CD4-positive, alpha-beta T cell (primary cell): Measurements from ENCODE around the gene BAX. TPM values are rescaled to one million over a fixed set of nuclear protein-coding genes. Genes with fewer than 3 reads are reported as not detected.

Experiments
- ATAC-seq: fragments of 200-7000 bp; cut with Tn5 transposase; one replicate; pipeline ENCODE4 v1.10.0; 2022; ENCODE audit warnings: mild to moderate bottlenecking; ENCODE audit not compliant: poor library complexity
- CTCF ChIA-PET: fragments of 350-600 bp; sonication (Branson Sonifier 250); formaldehyde crosslinking; loops from one replicate; lab custom pipeline; 2021; ENCODE audit warnings: antibody characterized with exemption, inconsistent platforms; lab: Charles Lee
- POLR2A ChIA-PET: fragments of 350-600 bp; sonication (Branson Sonifier 250); formaldehyde crosslinking; loops from one replicate; lab custom pipeline; 2021; ENCODE audit warnings: antibody characterized with exemption, inconsistent platforms; lab: Charles Lee
- DNase-seq, 14 experiments: peaks; one replicate each; pipeline ENCODE4 v3.0.0-alpha.2; 2013 to 2020; ENCODE audit warnings: mixed read lengths in 2 of 14
- H3K27ac ChIP-seq, 2 donors: one replicate each; pipeline versions ENCODE4 v1.5.1 to v1.7.0; 2013; ENCODE audit warnings: low read length in 2 of 2, low read depth in 1 of 2, mild to moderate bottlenecking in 1 of 2
- H3K27me3 ChIP-seq, 2 experiments: 1 replicate in 1 of 2; 2 replicates in 1 of 2; pipeline versions ENCODE4 v1.6.1 to v1.7.0; 2013; ENCODE audit warnings: low read length in 2 of 2, control low read depth in 1 of 2, mild to moderate bottlenecking in 1 of 2, moderate library complexity in 1 of 2; ENCODE audit not compliant: insufficient read depth in 2 of 2, control insufficient read depth in 1 of 2
- H3K36me3 ChIP-seq: one replicate; pipeline ENCODE4 v1.6.1; 2013; ENCODE audit warnings: low read length, control low read depth; ENCODE audit not compliant: insufficient read depth
- H3K4me1 ChIP-seq: one replicate; pipeline ENCODE4 v1.6.1; 2013; ENCODE audit warnings: low read length, control low read depth; ENCODE audit not compliant: insufficient read depth
- H3K4me3 ChIP-seq: one replicate; pipeline ENCODE4 v1.5.1; 2013; ENCODE audit warnings: mild to moderate bottlenecking, low read length, moderate library complexity
- H3K9me3 ChIP-seq, 2 experiments: 1 replicate in 1 of 2; 2 replicates in 1 of 2; pipeline versions ENCODE4 v1.6.1 to v1.7.0; 2013; ENCODE audit warnings: low read length in 2 of 2, mild to moderate bottlenecking in 2 of 2, control low read depth in 1 of 2, moderate library complexity in 1 of 2; ENCODE audit not compliant: control insufficient read depth in 1 of 2, insufficient read depth in 1 of 2
- H3K27ac Mint-ChIP-seq: one replicate; pipeline ENCODE4 v1.8.0; 2020; ENCODE audit warnings: mixed read lengths
- H3K27me3 Mint-ChIP-seq: one replicate; pipeline ENCODE4 v1.8.0; 2021; ENCODE audit warnings: mixed read lengths
- H3K36me3 Mint-ChIP-seq: one replicate; pipeline ENCODE4 v1.8.0; 2021; ENCODE audit warnings: low read depth, mixed read lengths
- H3K4me1 Mint-ChIP-seq: one replicate; pipeline ENCODE4 v1.8.0; 2021; ENCODE audit warnings: low read depth, mixed read lengths
- H3K4me3 Mint-ChIP-seq: one replicate; pipeline ENCODE4 v1.8.0; 2020; ENCODE audit warnings: mild to moderate bottlenecking, mixed read lengths
- H3K9me3 Mint-ChIP-seq: one replicate; pipeline ENCODE4 v1.8.0; 2020; ENCODE audit warnings: mixed read lengths
- intact Hi-C, 2 experiments: fragments of 100-400 bp; cut with DNase I in 1 of 2; cut with micrococcal nuclease in 1 of 2; formaldehyde crosslinking; loops; one replicate each; pipeline versions ENCODE4 v1.15.1 to v1.9.0; 2023 to 2025; cut with DNase I, micrococcal nuclease
- microRNA-seq: library from miRNA; unstranded; fragments of <30 nt; microRNA quantifications from one replicate; pipeline ENCODE4 v1.2.0, GENCODE V29; 2021; ENCODE audit warnings: borderline microRNAs expressed, borderline replicate concordance
- total RNA-seq, 174 experiments: library from RNA in 2 of 174; stranded (reverse) in 2 of 174; gene quantifications; one replicate each; pipeline ENCODE4 v1.2.3 and lab custom pipeline; 2021 to 2026
- TF ChIP-seq, protein P1 (sequence below): fragments of 200-600 bp; IDR thresholded peaks from one replicate; pipeline ENCODE4 v1.8.0; 2022; ENCODE audit warnings: antibody characterized with exemption, mild to moderate bottlenecking

BAX gene
- total RNA-seq, 2 experiments from 2014 or later, result 52.9 to 60.4 TPM

DNA sequence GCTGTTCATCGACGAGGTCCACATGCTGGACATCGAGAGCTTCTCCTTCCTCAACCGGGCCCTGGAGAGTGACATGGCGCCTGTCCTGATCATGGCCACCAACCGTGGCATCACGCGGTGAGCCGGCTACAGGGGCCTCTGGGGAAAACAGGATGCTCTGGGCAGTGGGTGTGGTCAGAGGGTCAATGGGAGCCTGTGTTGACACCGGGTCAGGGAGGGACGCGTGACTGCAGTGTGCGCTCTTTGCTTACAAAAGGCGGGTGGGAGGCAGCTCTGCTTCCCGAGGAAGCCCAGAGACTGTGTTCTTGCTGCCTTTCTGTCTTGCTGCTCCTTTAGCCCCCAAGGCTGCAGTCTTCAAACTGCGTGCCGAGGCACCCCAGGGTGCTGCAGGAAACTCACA, 56.5 kb downstream of the BAX start:
- Mint-ChIP-seq H3K4me3 (no peak overlapping the region), H3K36me3 (peaks cover 46% of the 10 kb centered on the region), H3K27me3 (no peaks in the 10 kb centered on the region), H3K27ac (no peak overlapping the region), H3K9me3 (no peaks in the 10 kb centered on the region), H3K4me1 (no peaks in the 10 kb centered on the region)
- intact Hi-C loops, result no loop called here
- H3K9me3 ChIP-seq, result no peaks in the 10 kb centered on the region
- peaks cover 34% of the 10 kb centered on the region for H3K36me3 ChIP-seq
- H3K27me3 ChIP-seq, result no peaks in the 10 kb centered on the region
- POLR2A ChIA-PET, result no interaction called here
- CTCF ChIA-PET, result interaction anchor here (1.1 kb wide), 1 partner anchor 11 kb away, joined by 3 read pairs; no protein-coding TSS in a partner anchor
- ATAC-seq, result no peak
- no peaks in the 10 kb centered on the region for H3K4me1 ChIP-seq
- no peak overlapping the region for H3K27ac ChIP-seq
- TF ChIP-seq, protein P1, sequence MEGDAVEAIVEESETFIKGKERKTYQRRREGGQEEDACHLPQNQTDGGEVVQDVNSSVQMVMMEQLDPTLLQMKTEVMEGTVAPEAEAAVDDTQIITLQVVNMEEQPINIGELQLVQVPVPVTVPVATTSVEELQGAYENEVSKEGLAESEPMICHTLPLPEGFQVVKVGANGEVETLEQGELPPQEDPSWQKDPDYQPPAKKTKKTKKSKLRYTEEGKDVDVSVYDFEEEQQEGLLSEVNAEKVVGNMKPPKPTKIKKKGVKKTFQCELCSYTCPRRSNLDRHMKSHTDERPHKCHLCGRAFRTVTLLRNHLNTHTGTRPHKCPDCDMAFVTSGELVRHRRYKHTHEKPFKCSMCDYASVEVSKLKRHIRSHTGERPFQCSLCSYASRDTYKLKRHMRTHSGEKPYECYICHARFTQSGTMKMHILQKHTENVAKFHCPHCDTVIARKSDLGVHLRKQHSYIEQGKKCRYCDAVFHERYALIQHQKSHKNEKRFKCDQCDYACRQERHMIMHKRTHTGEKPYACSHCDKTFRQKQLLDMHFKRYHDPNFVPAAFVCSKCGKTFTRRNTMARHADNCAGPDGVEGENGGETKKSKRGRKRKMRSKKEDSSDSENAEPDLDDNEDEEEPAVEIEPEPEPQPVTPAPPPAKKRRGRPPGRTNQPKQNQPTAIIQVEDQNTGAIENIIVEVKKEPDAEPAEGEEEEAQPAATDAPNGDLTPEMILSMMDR, result no peak
- no peak overlapping the region for H3K4me3 ChIP-seq
- DNase-seq, result no peak

Small RNAs within 50 kb of the gene (microRNA-seq; reads per million reads assigned to microRNA genes)
- not detected for gene MIR6798

Other genes with a start within 250 kb of the BAX start
- gene MAMSTR, start 235.2 kb upstream of the BAX start, total RNA-seq, result under 1 TPM; 0.47 to 0.50 TPM
- under 1 TPM; 0.55 to 0.56 TPM for gene RASIP1, start 214.3 kb upstream of the BAX start, total RNA-seq
- gene IZUMO1, start 208.0 kb upstream of the BAX start, total RNA-seq, result not detected
- gene FUT1, start 202.2 kb upstream of the BAX start, total RNA-seq, result not detected
- not detected for gene FGF21, start 199.4 kb upstream of the BAX start, total RNA-seq
- 10 to 100 TPM; 10.5 to 11.0 TPM for gene BCAT2, start 143.8 kb upstream of the BAX start, total RNA-seq
- 1 to 10 TPM in 1 of 2 experiments, under 1 TPM in 1; 0.93 to 1.3 TPM for gene HSD17B14, start 118.4 kb upstream of the BAX start, total RNA-seq
- gene PLEKHA4, start 86.3 kb upstream of the BAX start, total RNA-seq, result 1 to 10 TPM; 1.4 to 2.7 TPM
- 100 to 1,000 TPM; 569 to 584 TPM for gene PPP1R15A, start 82.5 kb upstream of the BAX start, total RNA-seq
- not detected for gene TULP2, start 56.1 kb upstream of the BAX start, total RNA-seq
- 10 to 100 TPM; 73.7 to 77.0 TPM for gene NUCB1, start 54.6 kb upstream of the BAX start, total RNA-seq
- gene DHDH, start 21.2 kb upstream of the BAX start, total RNA-seq, result 1 to 10 TPM; 1.1 to 1.8 TPM
- gene FTL, start 10.4 kb downstream of the BAX start, total RNA-seq, result 100 to 1,000 TPM; 616 to 627 TPM
- 10 to 100 TPM; 13.2 to 14.1 TPM for gene GYS1, start 38.4 kb downstream of the BAX start, total RNA-seq
- 10 to 100 TPM; 10.7 to 12.3 TPM for gene RUVBL2, start 39.0 kb downstream of the BAX start, total RNA-seq
- gene LHB, start 62.2 kb downstream of the BAX start, total RNA-seq, result not detected
- not detected for gene CGB3, start 69.5 kb downstream of the BAX start, total RNA-seq
- not detected for gene CGB2, start 77.0 kb downstream of the BAX start, total RNA-seq
- gene CGB1, start 82.0 kb downstream of the BAX start, total RNA-seq, result not detected
- gene CGB5, start 89.0 kb downstream of the BAX start, total RNA-seq, result not detected
- gene CGB8, start 94.2 kb downstream of the BAX start, total RNA-seq, result not detected
- not detected for gene CGB7, start 102.9 kb downstream of the BAX start, total RNA-seq
- gene NTF4, start 109.9 kb downstream of the BAX start, total RNA-seq, result not detected
- not detected for gene KCNA7, start 117.8 kb downstream of the BAX start, total RNA-seq
- gene SNRNP70, start 130.6 kb downstream of the BAX start, total RNA-seq, result 100 to 1,000 TPM; 375 to 397 TPM
- 1 to 10 TPM; 6.4 to 6.6 TPM for gene LIN7B, start 159.5 kb downstream of the BAX start, total RNA-seq
- gene C19orf73, start 164.3 kb downstream of the BAX start, total RNA-seq, result 1 to 10 TPM; 1.5 to 2.3 TPM
- gene PPFIA3, start 164.7 kb downstream of the BAX start, total RNA-seq, result 1 to 10 TPM; 2.0 to 2.8 TPM
- gene HRC, start 200.5 kb downstream of the BAX start, total RNA-seq, result not detected
- gene TRPM4, start 202.9 kb downstream of the BAX start, total RNA-seq, result not detected